Endothelial cell of umbilical vein (primary cell): ENCODE measurements around the gene SLC44A1.

Experiments
- EZH2 ChIP-seq: IDR thresholded peaks from 2 replicates; pipeline ENCODE4 v1.6.1; 2012; ENCODE audit warnings: borderline replicate concordance, low read depth, mild to moderate bottlenecking, moderate library complexity, low read length, inconsistent platforms; ENCODE audit not compliant: severe bottlenecking
- FOS ChIP-seq: IDR thresholded peaks from 2 replicates; pipeline ENCODE4 v1.6.1; 2011; ENCODE audit warnings: mild to moderate bottlenecking, low read length, moderate library complexity, borderline replicate concordance; ENCODE audit not compliant: insufficient read depth
- JUN ChIP-seq: IDR thresholded peaks from 2 replicates; pipeline ENCODE4 v1.6.1; 2011; ENCODE audit warnings: borderline replicate concordance, low read depth; ENCODE audit not compliant: insufficient read length, insufficient read depth
- MYC ChIP-seq: IDR thresholded peaks from one replicate; pipeline ENCODE4 v1.6.1; 2011; ENCODE audit warnings: mild to moderate bottlenecking, low read depth, low read length
- POLR2A ChIP-seq: IDR thresholded peaks from 2 replicates; pipeline ENCODE4 v1.6.1; 2012; ENCODE audit warnings: low read depth, mild to moderate bottlenecking, control low read depth, low read length
- POLR2AphosphoS5 ChIP-seq: IDR thresholded peaks from 2 replicates; pipeline ENCODE4 v1.6.1; 2012; ENCODE audit warnings: low read depth, mild to moderate bottlenecking, control low read depth, low read length, moderate library complexity; ENCODE audit not compliant: insufficient read depth
- TF ChIP-seq, protein P1 (sequence below), 2 donors: IDR thresholded peaks; 1 replicate in 1 of 2; 2 replicates in 1 of 2; pipeline ENCODE4 v1.5.1; 2011; ENCODE audit warnings: low read length in 2 of 2, mild to moderate bottlenecking in 2 of 2, moderate library complexity in 2 of 2, control low read depth in 1 of 2, inconsistent platforms in 1 of 2, low read depth in 1 of 2; ENCODE audit not compliant: insufficient read depth in 1 of 2; ENCODE audit errors: extremely low read depth in 1 of 2

DNA sequence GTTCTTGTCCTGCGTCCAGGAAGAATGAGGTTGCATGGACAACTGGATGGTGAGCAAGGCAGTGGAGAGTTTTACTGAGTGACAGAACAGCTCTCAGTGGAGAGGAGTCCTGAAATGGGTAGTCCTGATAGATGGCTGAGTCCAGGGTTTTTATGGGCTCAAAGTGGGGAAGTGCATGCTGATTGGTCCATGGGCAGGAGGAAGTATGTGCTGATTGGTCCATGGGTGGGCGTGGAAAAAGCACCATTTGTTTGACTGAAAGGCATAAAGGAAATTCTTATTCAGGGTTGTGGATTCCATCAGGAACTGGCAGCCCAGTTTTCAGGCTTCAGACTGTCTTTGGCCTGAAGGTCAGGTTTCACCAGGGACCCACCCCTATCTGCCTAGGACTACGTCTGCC is 214.0 kb downstream of the SLC44A1 start:
- TF ChIP-seq EZH2 (no peak), POLR2AphosphoS5 (no peak), POLR2A (no peak), FOS (no peak), MYC (no peak), JUN (no peak)
- TF ChIP-seq, protein P1, sequence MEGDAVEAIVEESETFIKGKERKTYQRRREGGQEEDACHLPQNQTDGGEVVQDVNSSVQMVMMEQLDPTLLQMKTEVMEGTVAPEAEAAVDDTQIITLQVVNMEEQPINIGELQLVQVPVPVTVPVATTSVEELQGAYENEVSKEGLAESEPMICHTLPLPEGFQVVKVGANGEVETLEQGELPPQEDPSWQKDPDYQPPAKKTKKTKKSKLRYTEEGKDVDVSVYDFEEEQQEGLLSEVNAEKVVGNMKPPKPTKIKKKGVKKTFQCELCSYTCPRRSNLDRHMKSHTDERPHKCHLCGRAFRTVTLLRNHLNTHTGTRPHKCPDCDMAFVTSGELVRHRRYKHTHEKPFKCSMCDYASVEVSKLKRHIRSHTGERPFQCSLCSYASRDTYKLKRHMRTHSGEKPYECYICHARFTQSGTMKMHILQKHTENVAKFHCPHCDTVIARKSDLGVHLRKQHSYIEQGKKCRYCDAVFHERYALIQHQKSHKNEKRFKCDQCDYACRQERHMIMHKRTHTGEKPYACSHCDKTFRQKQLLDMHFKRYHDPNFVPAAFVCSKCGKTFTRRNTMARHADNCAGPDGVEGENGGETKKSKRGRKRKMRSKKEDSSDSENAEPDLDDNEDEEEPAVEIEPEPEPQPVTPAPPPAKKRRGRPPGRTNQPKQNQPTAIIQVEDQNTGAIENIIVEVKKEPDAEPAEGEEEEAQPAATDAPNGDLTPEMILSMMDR (IDR thresholded peaks at IDR 0.05; ENCODE audit: extremely low read depth in 1 of 2, insufficient read depth in 1 of 2, low read depth in 1 of 2, low read length in 2 of 2) = no peak
